ENCODE results near the gene LIPT1.

The LIPT1 gene

GRCh38 chr2:99154643-99155536, at the start of gene LIPT1, which contains the start of gene TSGA10:
Gene LIPT1, plus strand, starts transcription at chr2:99154967. Its CDS starts 6,991 bp downstream, at chr2:99161958.
Gene TSGA10, minus strand, starts transcription at chr2:99154942. Its CDS starts 45,503 bp downstream, at chr2:99109439.
- no peaks in the 10 kb centered on the region for H3K27me3 ChIP-seq (ENCODE audit: low read depth, low read length)

GRCh38 chr2:99106913-99107312, 47.9 kb upstream of the LIPT1 start:
- no peak overlapping the region for H3K27ac ChIP-seq (ENCODE audit: low read length)
- H3K36me3 ChIP-seq (replicated peaks; ENCODE audit: low read depth, low read length) = no peaks in the 10 kb centered on the region
- no peaks in the 10 kb centered on the region for H3K79me2 ChIP-seq (ENCODE audit: low read length)
- H3K9ac ChIP-seq (ENCODE audit: low read length) = no peak overlapping the region
- H2AFZ ChIP-seq (ENCODE audit: low read depth, low read length) = no peak overlapping the region
- H4K20me1 ChIP-seq (ENCODE audit: insufficient read depth, low read length) = no peaks in the 10 kb centered on the region
- no peak overlapping the region for H3K4me3 ChIP-seq (ENCODE audit: low read length)
- TF ChIP-seq EZH2phosphoT487 (IDR thresholded peaks at IDR 0.05; ENCODE audit: low read depth) (no peak), CTCF (IDR thresholded peaks at IDR 0.05; ENCODE audit: low read depth, low read length) (no peak)
- H3K27me3 ChIP-seq (ENCODE audit: low read depth, low read length) = no peaks in the 10 kb centered on the region
- no peak overlapping the region for H3K4me2 ChIP-seq (ENCODE audit: low read length)
- peaks cover 11% of the 10 kb centered on the region for H3K4me1 ChIP-seq (ENCODE audit: low read length)
- H3K9me3 ChIP-seq (ENCODE audit: insufficient read depth, low read length) = no peaks in the 10 kb centered on the region

More at GRCh38 chr2:99154643-99155536, at the start of gene LIPT1, which contains the start of gene TSGA10:
- Histone ChIP-seq H3K9ac (ENCODE audit: low read length) (peak within 1 kb of the TSS; percentile 89), H3K4me2 (ENCODE audit: low read length) (peak within 1 kb of the TSS; percentile 97), H3K4me3 (ENCODE audit: low read length) (peak within 1 kb of the TSS; percentile 93), H3K36me3 (replicated peaks; ENCODE audit: low read depth, low read length) (peaks cover 8% of the 10 kb centered on the region), H3K79me2 (ENCODE audit: low read length) (peaks cover 19% of the 10 kb centered on the region), H4K20me1 (ENCODE audit: insufficient read depth, low read length) (no peaks in the 10 kb centered on the region), H2AFZ (ENCODE audit: low read depth, low read length) (peak within 1 kb of the TSS; percentile 96), H3K27ac (ENCODE audit: low read length) (peak within 1 kb of the TSS; percentile 71), H3K4me1 (ENCODE audit: low read length) (peaks cover 17% of the 10 kb centered on the region), H3K9me3 (ENCODE audit: insufficient read depth, low read length) (no peaks in the 10 kb centered on the region)
- TF ChIP-seq CTCF (IDR thresholded peaks at IDR 0.05; ENCODE audit: low read depth, low read length) (peak; percentile 29), EZH2phosphoT487 (IDR thresholded peaks at IDR 0.05; ENCODE audit: low read depth) (no peak)

- no peak overlapping the region for H3K4me2 ChIP-seq (ENCODE audit: low read length)
- H3K79me2 ChIP-seq (ENCODE audit: low read length) = no peaks in the 10 kb centered on the region
- no peaks in the 10 kb centered on the region for H4K20me1 ChIP-seq (ENCODE audit: insufficient read depth, low read length)
- H3K36me3 ChIP-seq (replicated peaks; ENCODE audit: low read depth, low read length) = no peaks in the 10 kb centered on the region
- H3K27me3 ChIP-seq (ENCODE audit: low read depth, low read length) = no peaks in the 10 kb centered on the region
- H3K9ac ChIP-seq (ENCODE audit: low read length) = no peak overlapping the region
- no peak overlapping the region for H3K4me3 ChIP-seq (ENCODE audit: low read length)
- H3K9me3 ChIP-seq (ENCODE audit: insufficient read depth, low read length) = no peaks in the 10 kb centered on the region
- H3K27ac ChIP-seq (ENCODE audit: low read length) = no peak overlapping the region
- TF ChIP-seq EZH2phosphoT487 (IDR thresholded peaks at IDR 0.05; ENCODE audit: low read depth) (no peak), CTCF (IDR thresholded peaks at IDR 0.05; ENCODE audit: low read depth, low read length) (no peak)
- H3K4me1 ChIP-seq (ENCODE audit: low read length) = peaks cover 11% of the 10 kb centered on the region
- no peak overlapping the region for H2AFZ ChIP-seq (ENCODE audit: low read depth, low read length)
Observed at GRCh38 chr2:99111236-99111635, 43.5 kb upstream of the LIPT1 start.

GRCh38 chr2:99111945-99112344, 42.8 kb upstream of the LIPT1 start:
- Histone ChIP-seq H3K4me2 (ENCODE audit: low read length) (no peak overlapping the region), H3K36me3 (replicated peaks; ENCODE audit: low read depth, low read length) (no peaks in the 10 kb centered on the region), H3K27me3 (ENCODE audit: low read depth, low read length) (no peaks in the 10 kb centered on the region), H3K4me3 (ENCODE audit: low read length) (no peak overlapping the region), H3K79me2 (ENCODE audit: low read length) (no peaks in the 10 kb centered on the region), H3K9ac (ENCODE audit: low read length) (no peak overlapping the region), H3K27ac (ENCODE audit: low read length) (no peak overlapping the region), H3K9me3 (ENCODE audit: insufficient read depth, low read length) (no peaks in the 10 kb centered on the region), H2AFZ (ENCODE audit: low read depth, low read length) (no peak overlapping the region), H3K4me1 (ENCODE audit: low read length) (peaks cover 4% of the 10 kb centered on the region), H4K20me1 (ENCODE audit: insufficient read depth, low read length) (no peaks in the 10 kb centered on the region)
- TF ChIP-seq EZH2phosphoT487 (IDR thresholded peaks at IDR 0.05; ENCODE audit: low read depth) = no peak
- no peak for TF ChIP-seq CTCF (IDR thresholded peaks at IDR 0.05; ENCODE audit: low read depth, low read length)

Measured in OCI-LY3 (cell line).